Parathyroid adenoma (tissue), 2 donors: ENCODE measurements around the gene EPHB1.

Experiments used
- H2AFZ ChIP-seq: fragments of 300-600 bp; sonication (generic); one replicate; pipeline ENCODE4 v1.7.0; 2017; ENCODE audit warnings: antibody characterized with exemption, mild to moderate bottlenecking
- H3K27ac ChIP-seq: fragments of 300-600 bp; sonication (generic); one replicate; pipeline ENCODE4 v1.7.0; 2017
- H3K27me3 ChIP-seq: fragments of 300-600 bp; sonication (generic); one replicate; pipeline ENCODE4 v1.7.0; 2017; ENCODE audit warnings: low read length; ENCODE audit not compliant: control insufficient read depth, insufficient read depth
- H3K36me3 ChIP-seq: fragments of 300-600 bp; sonication (generic); one replicate; pipeline ENCODE4 v1.7.0; 2017; ENCODE audit warnings: low read length; ENCODE audit not compliant: control insufficient read depth, insufficient read depth
- H3K4me1 ChIP-seq: fragments of 300-600 bp; sonication (generic); one replicate; pipeline ENCODE4 v1.7.0; 2017; ENCODE audit warnings: control low read depth
- H3K4me2 ChIP-seq: fragments of 300-600 bp; sonication (generic); one replicate; pipeline ENCODE4 v1.7.0; 2017; ENCODE audit warnings: low read length
- H3K4me3 ChIP-seq: fragments of 300-600 bp; sonication (generic); one replicate; pipeline ENCODE4 v1.7.0; 2017; ENCODE audit warnings: low read depth, low read length
- H3K79me2 ChIP-seq: fragments of 300-600 bp; sonication (generic); one replicate; pipeline ENCODE4 v1.7.0; 2017; ENCODE audit warnings: control low read depth
- H3K9ac ChIP-seq: fragments of 300-600 bp; sonication (generic); one replicate; pipeline ENCODE4 v1.7.0; 2017; ENCODE audit warnings: mild to moderate bottlenecking
- H3K9me3 ChIP-seq: fragments of 300-600 bp; sonication (generic); one replicate; pipeline ENCODE4 v1.7.0; 2017; ENCODE audit warnings: low read length; ENCODE audit not compliant: control insufficient read depth
- TF ChIP-seq, protein P1 (sequence below): fragments of 300-600 bp; sonication (generic); IDR thresholded peaks from one replicate; pipeline ENCODE4 v1.7.0; 2017; ENCODE audit warnings: antibody characterized with exemption, mild to moderate bottlenecking
- donor health status: primary hyperparathyroidism.

Gene EPHB1

DNA sequence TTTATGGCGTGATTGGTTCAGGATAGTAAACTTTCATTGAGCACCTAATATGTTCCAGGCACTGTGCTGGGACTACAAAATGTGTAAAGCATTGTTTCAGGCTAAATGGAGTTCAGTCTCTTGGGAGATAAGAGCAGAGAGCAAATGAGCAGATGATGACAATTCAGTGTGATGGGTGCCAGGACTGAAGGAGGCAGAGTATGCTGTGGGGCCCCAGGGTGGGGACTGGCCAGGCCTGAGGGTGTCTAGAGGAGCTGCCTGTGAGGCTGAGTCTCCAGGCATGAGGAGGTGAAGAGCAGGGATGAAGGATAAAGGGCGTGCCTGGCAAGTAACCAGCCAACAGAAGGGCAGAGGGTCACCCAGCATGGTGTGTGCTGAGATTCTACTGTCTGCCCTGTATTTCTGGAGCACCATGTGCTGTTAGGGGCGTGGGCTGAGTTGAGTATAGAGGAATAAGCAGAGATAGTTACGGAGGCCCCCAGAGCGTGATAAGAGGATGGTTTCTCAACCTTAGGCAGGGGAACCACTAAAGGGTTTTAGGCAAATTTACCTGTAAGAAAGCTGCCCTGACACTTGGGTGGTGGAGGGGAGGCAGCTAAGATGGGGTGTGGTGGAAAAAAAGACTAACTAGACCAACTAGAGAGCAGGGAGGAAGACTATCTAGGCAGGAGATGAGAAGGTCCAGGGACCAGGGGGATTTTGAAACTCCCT lies 38.5 kb downstream of the EPHB1 start:
- Histone ChIP-seq H3K4me3 (no peak overlapping the region), H3K36me3 (no peaks in the 10 kb centered on the region), H3K9ac (no peak overlapping the region), H3K79me2 (no peaks in the 10 kb centered on the region), H3K4me1 (no peaks in the 10 kb centered on the region), H2AFZ (no peak overlapping the region), H3K27me3 (no peaks in the 10 kb centered on the region), H3K4me2 (no peak overlapping the region), H3K9me3 (no peaks in the 10 kb centered on the region), H3K27ac (no peak overlapping the region)
- TF ChIP-seq, protein P1, sequence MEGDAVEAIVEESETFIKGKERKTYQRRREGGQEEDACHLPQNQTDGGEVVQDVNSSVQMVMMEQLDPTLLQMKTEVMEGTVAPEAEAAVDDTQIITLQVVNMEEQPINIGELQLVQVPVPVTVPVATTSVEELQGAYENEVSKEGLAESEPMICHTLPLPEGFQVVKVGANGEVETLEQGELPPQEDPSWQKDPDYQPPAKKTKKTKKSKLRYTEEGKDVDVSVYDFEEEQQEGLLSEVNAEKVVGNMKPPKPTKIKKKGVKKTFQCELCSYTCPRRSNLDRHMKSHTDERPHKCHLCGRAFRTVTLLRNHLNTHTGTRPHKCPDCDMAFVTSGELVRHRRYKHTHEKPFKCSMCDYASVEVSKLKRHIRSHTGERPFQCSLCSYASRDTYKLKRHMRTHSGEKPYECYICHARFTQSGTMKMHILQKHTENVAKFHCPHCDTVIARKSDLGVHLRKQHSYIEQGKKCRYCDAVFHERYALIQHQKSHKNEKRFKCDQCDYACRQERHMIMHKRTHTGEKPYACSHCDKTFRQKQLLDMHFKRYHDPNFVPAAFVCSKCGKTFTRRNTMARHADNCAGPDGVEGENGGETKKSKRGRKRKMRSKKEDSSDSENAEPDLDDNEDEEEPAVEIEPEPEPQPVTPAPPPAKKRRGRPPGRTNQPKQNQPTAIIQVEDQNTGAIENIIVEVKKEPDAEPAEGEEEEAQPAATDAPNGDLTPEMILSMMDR = no peak

DNA sequence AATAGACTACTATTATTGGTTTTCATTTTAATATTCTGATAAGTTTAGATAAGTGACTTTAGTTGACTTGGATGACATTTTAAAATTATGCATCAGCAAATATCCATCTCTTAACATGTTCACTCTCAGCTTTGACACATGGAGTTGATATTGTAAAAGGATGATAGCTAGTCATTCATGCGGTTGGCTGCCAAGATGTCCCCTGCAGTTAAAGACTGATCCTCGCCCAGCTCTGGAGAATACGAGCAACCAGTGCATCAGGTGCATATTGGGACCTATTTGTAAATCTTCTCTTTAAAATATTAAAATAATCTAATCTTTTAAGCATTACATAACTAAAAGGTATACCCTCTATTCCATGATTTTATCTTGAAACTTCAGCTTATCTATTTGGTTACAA lies 41.9 kb downstream of the EPHB1 start:
- Histone ChIP-seq H3K79me2 (no peaks in the 10 kb centered on the region), H3K4me3 (no peak overlapping the region), H3K4me1 (no peaks in the 10 kb centered on the region), H3K27ac (no peak overlapping the region), H3K4me2 (no peak overlapping the region), H3K9me3 (no peaks in the 10 kb centered on the region), H3K27me3 (no peaks in the 10 kb centered on the region), H3K9ac (no peak overlapping the region), H2AFZ (no peak overlapping the region), H3K36me3 (no peaks in the 10 kb centered on the region)
- TF ChIP-seq, protein P1 = no peak

DNA sequence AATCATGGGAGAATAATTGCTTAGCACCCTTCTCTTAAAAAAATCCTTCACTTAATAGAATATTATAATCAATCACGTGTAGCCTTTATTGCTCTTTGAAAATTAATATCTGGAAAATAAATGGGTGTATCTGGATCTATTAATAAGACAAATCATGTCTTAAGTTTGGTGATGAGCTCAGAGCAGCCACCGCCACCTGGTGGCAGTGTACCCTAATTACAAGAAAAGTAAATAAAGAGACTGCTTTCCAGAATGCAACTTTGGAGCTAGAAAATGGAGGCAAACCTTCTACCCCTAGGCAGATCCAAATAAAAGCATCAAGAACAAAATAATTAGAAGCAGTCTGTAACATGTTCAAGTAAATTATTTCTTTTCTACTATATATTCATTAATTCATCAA lies 43.5 kb downstream of the EPHB1 start:
- H3K4me2 ChIP-seq = no peak overlapping the region
- TF ChIP-seq, protein P1 = no peak
- no peaks in the 10 kb centered on the region for H3K79me2 ChIP-seq
- H3K4me3 ChIP-seq = no peak overlapping the region
- H3K9me3 ChIP-seq = no peaks in the 10 kb centered on the region
- no peak overlapping the region for H3K9ac ChIP-seq
- H3K27me3 ChIP-seq = no peaks in the 10 kb centered on the region
- no peak overlapping the region for H3K27ac ChIP-seq
- no peaks in the 10 kb centered on the region for H3K36me3 ChIP-seq
- no peaks in the 10 kb centered on the region for H3K4me1 ChIP-seq
- no peak overlapping the region for H2AFZ ChIP-seq

DNA sequence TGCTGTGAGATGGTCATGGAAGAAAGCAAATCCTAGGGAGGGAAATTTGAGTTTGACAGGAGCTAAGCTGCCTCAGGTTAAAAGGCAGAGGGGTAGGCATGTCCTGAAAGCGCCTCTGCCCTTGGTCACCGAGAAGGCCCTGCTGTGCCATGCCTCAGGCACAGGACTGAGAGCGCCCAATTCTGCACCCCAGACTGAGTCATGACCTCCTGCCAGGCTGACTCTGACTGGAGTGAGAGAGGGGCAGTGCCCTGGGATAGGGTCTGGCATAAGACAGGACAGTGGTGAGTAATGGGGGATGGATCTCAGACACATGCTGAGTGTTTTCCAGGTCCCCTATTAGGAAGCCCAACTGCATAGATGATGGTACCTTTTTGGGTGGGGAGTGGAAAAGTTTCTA lies 44.4 kb downstream of the EPHB1 start:
- Histone ChIP-seq H3K27ac (no peak overlapping the region), H3K36me3 (no peaks in the 10 kb centered on the region), H3K4me2 (no peak overlapping the region), H3K27me3 (no peaks in the 10 kb centered on the region), H3K4me1 (no peaks in the 10 kb centered on the region), H3K9me3 (no peaks in the 10 kb centered on the region), H3K79me2 (no peaks in the 10 kb centered on the region), H2AFZ (no peak overlapping the region), H3K4me3 (no peak overlapping the region), H3K9ac (no peak overlapping the region)
- TF ChIP-seq, protein P1 = no peak

DNA sequence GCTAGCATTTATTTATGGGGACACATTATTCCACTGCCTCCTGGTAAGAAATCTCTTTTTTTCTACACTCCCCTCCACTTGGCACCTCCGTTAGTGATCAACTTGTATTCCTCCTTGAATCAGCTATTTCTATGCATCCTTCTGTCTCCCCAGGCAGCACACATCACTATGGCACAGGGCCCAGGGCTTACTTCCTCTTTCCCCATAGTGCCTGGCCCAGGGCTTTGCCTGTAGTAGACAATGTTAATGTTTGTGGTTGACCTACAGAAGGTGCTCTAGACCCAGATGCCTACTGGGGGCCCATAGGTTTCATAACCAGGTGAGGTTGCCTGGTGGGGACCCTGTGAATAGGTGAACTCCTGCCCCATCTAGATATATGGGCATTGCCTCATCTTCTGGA lies 44.9 kb downstream of the EPHB1 start:
- Histone ChIP-seq H3K27ac (no peak overlapping the region), H2AFZ (no peak overlapping the region), H3K79me2 (no peaks in the 10 kb centered on the region), H3K4me3 (no peak overlapping the region), H3K4me2 (no peak overlapping the region), H3K36me3 (no peaks in the 10 kb centered on the region), H3K9ac (no peak overlapping the region), H3K9me3 (no peaks in the 10 kb centered on the region), H3K4me1 (no peaks in the 10 kb centered on the region), H3K27me3 (no peaks in the 10 kb centered on the region)
- TF ChIP-seq, protein P1 = no peak
